GM19023 (cell line): ENCODE data around the gene PID1.

ENCODE experiments used
- ATAC-seq: cut with Tn5 transposase; IDR thresholded peaks from one replicate; pipeline ENCODE4 v1.9.1; 2021; ENCODE audit warnings: mild to moderate bottlenecking, moderate library complexity; ENCODE audit not compliant: unreplicated experiment

PID1 gene

GRCh38 chr2:229033816-229034215 is 237.3 kb downstream of the PID1 start:
- no peak for ATAC-seq

- no peak for ATAC-seq
Measured at GRCh38 chr2:229032608-229033234, 238.4 kb downstream of the PID1 start.

GRCh38 chr2:229027353-229028105 is 243.6 kb downstream of the PID1 start:
- no peak for ATAC-seq

- no peak for ATAC-seq
Measured at GRCh38 chr2:229025653-229026052, 245.4 kb downstream of the PID1 start.

- ATAC-seq = no peak
Measured at GRCh38 chr2:229022652-229023051, 248.4 kb downstream of the PID1 start.

- ATAC-seq = no peak
Measured at GRCh38 chr2:229022071-229022470, 249.0 kb downstream of the PID1 start.

- no peak for ATAC-seq
Measured at GRCh38 chr2:229009816-229010215, 261.3 kb downstream of the PID1 start.

- ATAC-seq = no peak
Measured at GRCh38 chr2:229003256-229003655, 267.8 kb downstream of the PID1 start.

GRCh38 chr2:229001196-229001595 is 269.9 kb downstream of the PID1 start:
- no peak for ATAC-seq

GRCh38 chr2:228999326-228999725 is 271.8 kb downstream of the PID1 start:
- no peak for ATAC-seq

GRCh38 chr2:228988786-228989185 is 282.3 kb downstream of the PID1 start:
- ATAC-seq = no peak

GRCh38 chr2:228987441-228988155 is 283.5 kb downstream of the PID1 start:
- no peak for ATAC-seq

- no peak for ATAC-seq
Measured at GRCh38 chr2:228986961-228987360, 284.1 kb downstream of the PID1 start.

- ATAC-seq = no peak
Measured at GRCh38 chr2:228983700-228984099, 287.4 kb downstream of the PID1 start.

GRCh38 chr2:228974169-228974568 is 296.9 kb downstream of the PID1 start:
- no peak for ATAC-seq
